ENCODE measurements around the gene MTARC2.

GRCh38 chr1:220827445-220828178, 79.5 kb downstream of the MTARC2 start:
- TF ChIP-seq, protein P1, sequence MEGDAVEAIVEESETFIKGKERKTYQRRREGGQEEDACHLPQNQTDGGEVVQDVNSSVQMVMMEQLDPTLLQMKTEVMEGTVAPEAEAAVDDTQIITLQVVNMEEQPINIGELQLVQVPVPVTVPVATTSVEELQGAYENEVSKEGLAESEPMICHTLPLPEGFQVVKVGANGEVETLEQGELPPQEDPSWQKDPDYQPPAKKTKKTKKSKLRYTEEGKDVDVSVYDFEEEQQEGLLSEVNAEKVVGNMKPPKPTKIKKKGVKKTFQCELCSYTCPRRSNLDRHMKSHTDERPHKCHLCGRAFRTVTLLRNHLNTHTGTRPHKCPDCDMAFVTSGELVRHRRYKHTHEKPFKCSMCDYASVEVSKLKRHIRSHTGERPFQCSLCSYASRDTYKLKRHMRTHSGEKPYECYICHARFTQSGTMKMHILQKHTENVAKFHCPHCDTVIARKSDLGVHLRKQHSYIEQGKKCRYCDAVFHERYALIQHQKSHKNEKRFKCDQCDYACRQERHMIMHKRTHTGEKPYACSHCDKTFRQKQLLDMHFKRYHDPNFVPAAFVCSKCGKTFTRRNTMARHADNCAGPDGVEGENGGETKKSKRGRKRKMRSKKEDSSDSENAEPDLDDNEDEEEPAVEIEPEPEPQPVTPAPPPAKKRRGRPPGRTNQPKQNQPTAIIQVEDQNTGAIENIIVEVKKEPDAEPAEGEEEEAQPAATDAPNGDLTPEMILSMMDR (IDR thresholded peaks at IDR 0.05): no peak
- TF ChIP-seq POLR2A (IDR thresholded peaks at IDR 0.05): no peak

All from right lobe of liver (tissue), 4 donors.